GM15510 (cell line): Measurements from ENCODE around the gene CXXC4.

ENCODE experiments used
- POLR2A ChIP-seq: IDR thresholded peaks from 3 replicates; pipeline ENCODE4 v1.6.1; 2011; ENCODE audit warnings: borderline replicate concordance; ENCODE audit not compliant: insufficient read length; ENCODE audit errors: extremely low read depth

Gene CXXC4

GRCh38 chr4:104451573-104451972 is 43.1 kb downstream of the CXXC4 start:
- no peak for TF ChIP-seq POLR2A

GRCh38 chr4:104449537-104449936 is 45.2 kb downstream of the CXXC4 start:
- no peak for TF ChIP-seq POLR2A

GRCh38 chr4:104447294-104447693 is 47.4 kb downstream of the CXXC4 start:
- no peak for TF ChIP-seq POLR2A

GRCh38 chr4:104446431-104447278 is 48.0 kb downstream of the CXXC4 start:
- TF ChIP-seq POLR2A: no peak

GRCh38 chr4:104444685-104445084 is 50.0 kb downstream of the CXXC4 start:
- TF ChIP-seq POLR2A: no peak

GRCh38 chr4:104436542-104436941 is 58.2 kb downstream of the CXXC4 start:
- no peak for TF ChIP-seq POLR2A

- no peak for TF ChIP-seq POLR2A
These were observed 65.4 kb downstream of the CXXC4 start for GRCh38 chr4:104429150-104429741.

GRCh38 chr4:104425948-104426347 is 68.7 kb downstream of the CXXC4 start:
- no peak for TF ChIP-seq POLR2A

- TF ChIP-seq POLR2A: no peak
These were observed 69.7 kb downstream of the CXXC4 start for GRCh38 chr4:104424989-104425388.

GRCh38 chr4:104424475-104424941 is 70.2 kb downstream of the CXXC4 start:
- no peak for TF ChIP-seq POLR2A

- no peak for TF ChIP-seq POLR2A
These were observed 73.1 kb downstream of the CXXC4 start for GRCh38 chr4:104421566-104421965.

- TF ChIP-seq POLR2A: no peak
These were observed 73.9 kb downstream of the CXXC4 start for GRCh38 chr4:104420766-104421165.
